ENCODE measurements around the gene KCNH1.

DNA sequence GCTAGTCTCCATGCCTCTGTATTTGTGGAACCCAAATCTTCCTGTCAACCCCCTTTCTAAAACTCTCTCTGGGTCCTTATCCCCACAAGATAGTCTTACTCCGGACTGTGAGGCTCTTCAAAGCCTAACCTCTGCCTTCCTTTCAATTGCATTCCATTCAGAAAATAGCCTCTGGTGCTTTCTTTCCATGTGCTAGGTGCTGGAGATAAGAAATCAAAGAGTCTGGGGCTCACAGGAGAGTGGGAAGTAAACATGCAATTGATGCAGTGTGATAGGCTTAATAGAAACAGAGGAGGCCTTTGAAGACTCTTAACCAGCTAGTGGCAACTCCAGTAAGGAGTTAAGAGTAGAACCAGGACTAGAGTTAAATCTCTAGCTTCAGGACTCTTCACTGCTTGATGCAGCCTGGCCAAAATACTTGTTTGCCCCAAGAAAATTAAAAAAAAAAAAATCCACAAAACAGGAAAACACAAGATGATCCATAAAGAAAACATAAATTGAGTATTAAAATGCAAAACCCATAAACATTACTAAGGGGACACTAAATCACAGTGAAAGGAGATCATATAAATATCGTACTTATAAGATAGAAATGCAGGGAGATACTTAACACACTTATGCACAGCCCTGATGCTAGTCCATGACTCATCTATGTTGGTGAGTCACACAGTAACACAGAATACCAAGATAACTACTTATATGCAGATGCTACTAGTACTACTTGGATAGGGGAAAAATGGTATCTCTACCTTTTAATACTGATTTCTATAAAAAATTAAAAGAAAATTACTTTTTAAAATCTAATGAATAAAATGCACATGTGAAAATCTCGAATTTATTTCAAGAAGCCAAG, 341.5 kb downstream of the KCNH1 start:
- TF ChIP-seq, protein P1, sequence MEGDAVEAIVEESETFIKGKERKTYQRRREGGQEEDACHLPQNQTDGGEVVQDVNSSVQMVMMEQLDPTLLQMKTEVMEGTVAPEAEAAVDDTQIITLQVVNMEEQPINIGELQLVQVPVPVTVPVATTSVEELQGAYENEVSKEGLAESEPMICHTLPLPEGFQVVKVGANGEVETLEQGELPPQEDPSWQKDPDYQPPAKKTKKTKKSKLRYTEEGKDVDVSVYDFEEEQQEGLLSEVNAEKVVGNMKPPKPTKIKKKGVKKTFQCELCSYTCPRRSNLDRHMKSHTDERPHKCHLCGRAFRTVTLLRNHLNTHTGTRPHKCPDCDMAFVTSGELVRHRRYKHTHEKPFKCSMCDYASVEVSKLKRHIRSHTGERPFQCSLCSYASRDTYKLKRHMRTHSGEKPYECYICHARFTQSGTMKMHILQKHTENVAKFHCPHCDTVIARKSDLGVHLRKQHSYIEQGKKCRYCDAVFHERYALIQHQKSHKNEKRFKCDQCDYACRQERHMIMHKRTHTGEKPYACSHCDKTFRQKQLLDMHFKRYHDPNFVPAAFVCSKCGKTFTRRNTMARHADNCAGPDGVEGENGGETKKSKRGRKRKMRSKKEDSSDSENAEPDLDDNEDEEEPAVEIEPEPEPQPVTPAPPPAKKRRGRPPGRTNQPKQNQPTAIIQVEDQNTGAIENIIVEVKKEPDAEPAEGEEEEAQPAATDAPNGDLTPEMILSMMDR (IDR thresholded peaks at IDR 0.05; ENCODE audit: low read depth, low read length): no peak
- TF ChIP-seq POLR2A (IDR thresholded peaks at IDR 0.05; ENCODE audit: extremely low read depth, insufficient read length): no peak
